Caco-2 (cell line): Measurements from ENCODE around the gene PDSS2. TPM values are rescaled to one million over a fixed set of nuclear protein-coding genes. Genes with fewer than 3 reads are reported as not detected.

Source experiments
- BruUV-seq: library from RNA; stranded (reverse); fragments of 400-500 nt; replicated peaks from 2 replicates; lab custom pipeline; 2021; lab: Mats Ljungman, UMichigan
- CTCF ChIA-PET: fragments of 300-600 bp; sonication (Branson Sonifier 250); formaldehyde crosslinking; loops from one replicate; lab custom pipeline; 2022; ENCODE audit warnings: antibody characterized with exemption; lab: Charles Lee
- POLR2A ChIA-PET: fragments of 300-600 bp; sonication (Branson Sonifier 250); formaldehyde crosslinking; loops from one replicate; lab custom pipeline; 2022; ENCODE audit warnings: antibody characterized with exemption; lab: Charles Lee
- DNase-seq, 2 experiments: peaks; one replicate each; pipeline versions ENCODE4 v3.0.0 to v3.0.0-alpha.2; 2020 to 2022
- H3K27me3 ChIP-seq: replicated peaks from 2 replicates; pipeline ENCODE4 v1.6.0; 2011; ENCODE audit warnings: low read length; ENCODE audit not compliant: control insufficient read depth, insufficient read depth
- H3K36me3 ChIP-seq: 2 replicates; pipeline ENCODE4 v1.5.1; 2011; ENCODE audit warnings: low read length; ENCODE audit not compliant: control insufficient read depth, insufficient read depth
- H3K4me1 ChIP-seq: fragments of 250-450 bp; sonication (Bioruptor Pico); 2 replicates; pipeline ENCODE4 v1.5.1; 2020; ENCODE audit warnings: mild to moderate bottlenecking
- H3K4me3 ChIP-seq: 2 replicates; pipeline ENCODE4 v1.5.1; 2011; ENCODE audit warnings: low read depth, mild to moderate bottlenecking, control low read depth, low read length
- H3K9me3 ChIP-seq: fragments of 250-450 bp; sonication (Bioruptor Pico); 2 replicates; pipeline ENCODE4 v1.5.1; 2020; ENCODE audit warnings: mild to moderate bottlenecking, moderate library complexity
- H3K27ac Mint-ChIP-seq: one replicate; pipeline ENCODE4 v1.8.0; 2022; ENCODE audit warnings: mixed read lengths; ENCODE audit not compliant: unreplicated experiment
- H3K27me3 Mint-ChIP-seq: one replicate; pipeline ENCODE4 v1.8.0; 2022; ENCODE audit warnings: mixed read lengths; ENCODE audit not compliant: insufficient read depth, unreplicated experiment
- H3K36me3 Mint-ChIP-seq: one replicate; pipeline ENCODE4 v1.8.0; 2022; ENCODE audit warnings: mild to moderate bottlenecking, mixed read lengths; ENCODE audit not compliant: insufficient read depth, unreplicated experiment
- H3K4me1 Mint-ChIP-seq: one replicate; pipeline ENCODE4 v1.8.0; 2022; ENCODE audit warnings: low read depth, mixed read lengths; ENCODE audit not compliant: unreplicated experiment
- H3K4me3 Mint-ChIP-seq: one replicate; pipeline ENCODE4 v1.8.0; 2022; ENCODE audit warnings: mild to moderate bottlenecking, moderate library complexity, mixed read lengths; ENCODE audit not compliant: unreplicated experiment
- H3K9me3 Mint-ChIP-seq: one replicate; pipeline ENCODE4 v1.8.0; 2022; ENCODE audit warnings: mixed read lengths; ENCODE audit not compliant: unreplicated experiment
- intact Hi-C: fragments of 100-400 bp; cut with micrococcal nuclease; formaldehyde crosslinking; loops from one replicate; pipeline ENCODE4 v1.10.0; 2022; ENCODE audit not compliant: unreplicated experiment
- total RNA-seq: library from RNA; stranded (reverse); gene quantifications from 2 replicates; pipeline ENCODE4 v1.2.3, GENCODE V29; 2022
- TF ChIP-seq, protein P1 (sequence below), 2 experiments: fragments of 200-600 bp in 1 of 2; IDR thresholded peaks; 1 replicate in 1 of 2; 2 replicates in 1 of 2; pipeline versions ENCODE4 v1.5.1 to v1.8.0; 2011 to 2022; ENCODE audit warnings: antibody characterized with exemption in 1 of 2, control low read depth in 1 of 2, inconsistent platforms in 1 of 2, low read depth in 1 of 2, low read length in 1 of 2, mild to moderate bottlenecking in 1 of 2, moderate library complexity in 1 of 2; ENCODE audit not compliant: insufficient read depth in 1 of 2, severe bottlenecking in 1 of 2, unreplicated experiment in 1 of 2

Gene PDSS2
- total RNA-seq, 1 experiment from 2014 or later, result 10.3 TPM

- intact Hi-C loops, result no loop called here
- Histone ChIP-seq H3K4me3 (no peak overlapping the region), H3K4me1 (peaks cover 5% of the 10 kb centered on the region; the same call in 1 of the 2 replicates), H3K27me3 (no peaks in the 10 kb centered on the region), H3K9me3 (no peaks in the 10 kb centered on the region), H3K36me3 (no peaks in the 10 kb centered on the region)
- no peaks in the 10 kb centered on the region for H3K36me3 Mint-ChIP-seq
- BruUV-seq, result no TSS peak
- TF ChIP-seq, protein P1, sequence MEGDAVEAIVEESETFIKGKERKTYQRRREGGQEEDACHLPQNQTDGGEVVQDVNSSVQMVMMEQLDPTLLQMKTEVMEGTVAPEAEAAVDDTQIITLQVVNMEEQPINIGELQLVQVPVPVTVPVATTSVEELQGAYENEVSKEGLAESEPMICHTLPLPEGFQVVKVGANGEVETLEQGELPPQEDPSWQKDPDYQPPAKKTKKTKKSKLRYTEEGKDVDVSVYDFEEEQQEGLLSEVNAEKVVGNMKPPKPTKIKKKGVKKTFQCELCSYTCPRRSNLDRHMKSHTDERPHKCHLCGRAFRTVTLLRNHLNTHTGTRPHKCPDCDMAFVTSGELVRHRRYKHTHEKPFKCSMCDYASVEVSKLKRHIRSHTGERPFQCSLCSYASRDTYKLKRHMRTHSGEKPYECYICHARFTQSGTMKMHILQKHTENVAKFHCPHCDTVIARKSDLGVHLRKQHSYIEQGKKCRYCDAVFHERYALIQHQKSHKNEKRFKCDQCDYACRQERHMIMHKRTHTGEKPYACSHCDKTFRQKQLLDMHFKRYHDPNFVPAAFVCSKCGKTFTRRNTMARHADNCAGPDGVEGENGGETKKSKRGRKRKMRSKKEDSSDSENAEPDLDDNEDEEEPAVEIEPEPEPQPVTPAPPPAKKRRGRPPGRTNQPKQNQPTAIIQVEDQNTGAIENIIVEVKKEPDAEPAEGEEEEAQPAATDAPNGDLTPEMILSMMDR (IDR thresholded peaks at IDR 0.05; ENCODE audit: insufficient read depth in 1 of 2, low read depth in 1 of 2, low read length in 1 of 2, severe bottlenecking in 1 of 2, unreplicated experiment in 1 of 2), result no peak
- POLR2A ChIA-PET, result no interaction called here
- H3K9me3 Mint-ChIP-seq, result no peaks in the 10 kb centered on the region
- H3K4me1 Mint-ChIP-seq, result peaks cover 4% of the 10 kb centered on the region
- no peak overlapping the region for H3K27ac Mint-ChIP-seq
- H3K27me3 Mint-ChIP-seq, result no peaks in the 10 kb centered on the region
- no peak overlapping the region for H3K4me3 Mint-ChIP-seq
- CTCF ChIA-PET, result no interaction called here
- no peak for DNase-seq
Observed at GRCh38 chr6:107221519-107221918, 237.8 kb downstream of the PDSS2 start.

- CTCF ChIA-PET, result no interaction called here
- no peaks in the 10 kb centered on the region for H3K27me3 Mint-ChIP-seq
- POLR2A ChIA-PET, result no interaction called here
- no peak overlapping the region for H3K4me3 Mint-ChIP-seq
- H3K9me3 Mint-ChIP-seq, result no peaks in the 10 kb centered on the region
- no peak overlapping the region for H3K27ac Mint-ChIP-seq
- H3K36me3 Mint-ChIP-seq, result no peaks in the 10 kb centered on the region
- no peak overlapping the region for H3K4me3 ChIP-seq
- BruUV-seq, result no TSS peak
- H3K4me1 ChIP-seq, result peaks cover 6% of the 10 kb centered on the region; the same call in 1 of the 2 replicates
- DNase-seq, result no peak
- peaks cover 8% of the 10 kb centered on the region for H3K4me1 Mint-ChIP-seq
- no peaks in the 10 kb centered on the region for H3K27me3 ChIP-seq
- intact Hi-C loops, result no loop called here
- H3K9me3 ChIP-seq, result no peaks in the 10 kb centered on the region
- TF ChIP-seq, protein P1 (IDR thresholded peaks at IDR 0.05; ENCODE audit: insufficient read depth in 1 of 2, low read depth in 1 of 2, low read length in 1 of 2, severe bottlenecking in 1 of 2, unreplicated experiment in 1 of 2), result no peak
- no peaks in the 10 kb centered on the region for H3K36me3 ChIP-seq
Observed at GRCh38 chr6:107219851-107220250, 239.5 kb downstream of the PDSS2 start.

DNA sequence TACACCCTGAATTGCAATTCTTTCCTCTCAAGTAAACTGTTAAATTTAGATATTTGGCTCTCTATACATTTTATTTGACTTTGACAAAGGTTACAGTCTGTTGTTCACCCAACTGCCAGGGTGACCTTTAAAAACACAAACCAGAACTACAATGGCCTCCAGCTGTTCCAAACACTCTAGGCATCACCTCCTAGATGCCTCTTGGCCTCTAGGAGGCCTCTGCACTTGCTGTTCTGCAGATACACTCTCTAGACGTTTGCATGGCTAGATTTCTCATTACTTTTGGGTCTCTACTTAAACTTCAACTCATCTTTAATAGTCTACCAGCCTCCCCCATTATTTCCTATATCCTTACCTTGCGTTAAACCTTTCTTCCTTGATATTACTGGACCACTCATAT, 241.2 kb downstream of the PDSS2 start:
- intact Hi-C loops, result no loop called here
- Histone ChIP-seq H3K9me3 (no peaks in the 10 kb centered on the region), H3K4me3 (no peak overlapping the region), H3K27me3 (no peaks in the 10 kb centered on the region), H3K36me3 (no peaks in the 10 kb centered on the region), H3K4me1 (peaks cover 6% of the 10 kb centered on the region; the same call in 1 of the 2 replicates)
- Mint-ChIP-seq H3K4me1 (peaks cover 8% of the 10 kb centered on the region), H3K9me3 (no peaks in the 10 kb centered on the region), H3K27me3 (no peaks in the 10 kb centered on the region), H3K36me3 (no peaks in the 10 kb centered on the region), H3K27ac (no peak overlapping the region), H3K4me3 (no peak overlapping the region)
- ChIA-PET POLR2A (no interaction called here), CTCF (no interaction called here)
- TF ChIP-seq, protein P1 (IDR thresholded peaks at IDR 0.05; ENCODE audit: insufficient read depth in 1 of 2, low read depth in 1 of 2, low read length in 1 of 2, severe bottlenecking in 1 of 2, unreplicated experiment in 1 of 2), result no peak
- BruUV-seq, result no TSS peak
- no peak for DNase-seq
